ENCODE measurements around the gene CLDN9. TPM values are rescaled to one million over a fixed set of nuclear protein-coding genes. Genes with fewer than 3 reads are reported as not detected.

CLDN9 gene
- total and polyA plus RNA-seq, 12 donors: 0.19 to 3.2 (median 0.90) TPM

DNA sequence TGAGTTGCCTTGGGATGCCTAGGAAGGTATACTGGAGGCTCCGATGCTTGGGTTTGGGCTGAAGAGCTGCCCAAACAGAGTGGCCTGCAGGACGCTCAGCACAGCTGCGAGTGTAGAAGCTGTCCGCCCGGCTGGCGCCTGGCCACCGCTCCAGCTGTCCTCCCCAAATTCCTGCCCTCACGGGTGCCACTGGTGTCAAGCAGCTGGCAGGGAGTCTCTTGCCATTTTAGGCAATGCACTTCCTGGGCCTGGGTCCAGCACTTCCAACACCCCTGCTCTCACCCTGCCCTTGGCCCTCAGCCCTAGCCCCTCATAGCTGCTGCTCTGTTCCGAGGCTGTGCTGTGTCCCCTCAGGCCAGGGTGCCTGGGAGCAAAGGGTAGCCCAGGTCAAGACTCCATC, 27.3 kb upstream of the CLDN9 start:
- TF ChIP-seq, protein P1, sequence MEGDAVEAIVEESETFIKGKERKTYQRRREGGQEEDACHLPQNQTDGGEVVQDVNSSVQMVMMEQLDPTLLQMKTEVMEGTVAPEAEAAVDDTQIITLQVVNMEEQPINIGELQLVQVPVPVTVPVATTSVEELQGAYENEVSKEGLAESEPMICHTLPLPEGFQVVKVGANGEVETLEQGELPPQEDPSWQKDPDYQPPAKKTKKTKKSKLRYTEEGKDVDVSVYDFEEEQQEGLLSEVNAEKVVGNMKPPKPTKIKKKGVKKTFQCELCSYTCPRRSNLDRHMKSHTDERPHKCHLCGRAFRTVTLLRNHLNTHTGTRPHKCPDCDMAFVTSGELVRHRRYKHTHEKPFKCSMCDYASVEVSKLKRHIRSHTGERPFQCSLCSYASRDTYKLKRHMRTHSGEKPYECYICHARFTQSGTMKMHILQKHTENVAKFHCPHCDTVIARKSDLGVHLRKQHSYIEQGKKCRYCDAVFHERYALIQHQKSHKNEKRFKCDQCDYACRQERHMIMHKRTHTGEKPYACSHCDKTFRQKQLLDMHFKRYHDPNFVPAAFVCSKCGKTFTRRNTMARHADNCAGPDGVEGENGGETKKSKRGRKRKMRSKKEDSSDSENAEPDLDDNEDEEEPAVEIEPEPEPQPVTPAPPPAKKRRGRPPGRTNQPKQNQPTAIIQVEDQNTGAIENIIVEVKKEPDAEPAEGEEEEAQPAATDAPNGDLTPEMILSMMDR (IDR thresholded peaks at IDR 0.05): no peak
- no peaks in the 10 kb centered on the region for H3K9me3 ChIP-seq
- peaks cover 0 to 31% (median 11%) of the 10 kb centered on the region in 7 donors for H3K27me3 ChIP-seq
- no peaks in the 10 kb centered on the region for H3K36me3 ChIP-seq
- peak; percentile 16 to 69 (median 30) for ATAC-seq
- DNase-seq: peak in 1 of 2 donors; percentile 58
- peak overlapping the region; percentile 47 to 95 (median 84) for H3K27ac ChIP-seq
- 42 to 47% methylated on average over 9 of the region's 9 CpGs for WGBS, 2 donors
- intact Hi-C loops (cut with DNase I): no loop called here
- H3K4me1 ChIP-seq: peaks cover 3 to 41% (median 22%) of the 10 kb centered on the region in 9 donors
- no peak overlapping the region for H3K4me3 ChIP-seq

DNA sequence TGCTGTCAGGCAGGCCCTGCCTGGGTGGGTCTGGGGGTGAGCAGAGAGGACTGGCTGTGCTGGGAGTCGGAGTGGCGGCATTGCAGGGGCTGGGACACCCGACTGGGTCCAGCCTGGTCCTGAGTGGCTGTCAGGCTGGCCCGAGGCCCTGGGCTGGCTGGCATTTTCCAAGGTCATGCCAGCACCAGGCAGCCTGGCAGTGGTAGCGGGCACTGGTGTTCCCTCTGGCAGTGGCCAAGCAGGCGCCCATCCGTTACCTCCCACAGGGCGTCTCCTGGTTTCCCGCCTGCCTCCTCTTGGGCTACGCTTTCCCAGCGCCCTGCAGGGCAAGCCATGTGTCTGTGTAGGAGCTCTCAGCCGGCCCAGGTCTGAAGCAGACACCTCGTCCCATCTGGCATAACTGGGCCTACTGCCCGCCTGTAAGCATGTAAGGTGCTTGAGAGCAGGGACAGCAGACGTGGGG, 26.8 kb upstream of the CLDN9 start:
- TF ChIP-seq, protein P1 (IDR thresholded peaks at IDR 0.05): no peak
- Histone ChIP-seq H3K27me3 (peaks cover 0 to 32% (median 11%) of the 10 kb centered on the region in 7 donors), H3K27ac (peak overlapping the region; percentile 47 to 95 (median 84)), H3K9me3 (no peaks in the 10 kb centered on the region), H3K4me3 (no peak overlapping the region), H3K4me1 (peaks cover 3 to 38% (median 17%) of the 10 kb centered on the region in 9 donors), H3K36me3 (no peaks in the 10 kb centered on the region)
- intact Hi-C loops (cut with DNase I): no loop called here
- 41 to 59% methylated on average over 15 of the region's 15 CpGs for WGBS, 2 donors
- DNase-seq (peak; percentile 54 to 64), ATAC-seq (peak; percentile 57 to 87 (median 77))

DNA sequence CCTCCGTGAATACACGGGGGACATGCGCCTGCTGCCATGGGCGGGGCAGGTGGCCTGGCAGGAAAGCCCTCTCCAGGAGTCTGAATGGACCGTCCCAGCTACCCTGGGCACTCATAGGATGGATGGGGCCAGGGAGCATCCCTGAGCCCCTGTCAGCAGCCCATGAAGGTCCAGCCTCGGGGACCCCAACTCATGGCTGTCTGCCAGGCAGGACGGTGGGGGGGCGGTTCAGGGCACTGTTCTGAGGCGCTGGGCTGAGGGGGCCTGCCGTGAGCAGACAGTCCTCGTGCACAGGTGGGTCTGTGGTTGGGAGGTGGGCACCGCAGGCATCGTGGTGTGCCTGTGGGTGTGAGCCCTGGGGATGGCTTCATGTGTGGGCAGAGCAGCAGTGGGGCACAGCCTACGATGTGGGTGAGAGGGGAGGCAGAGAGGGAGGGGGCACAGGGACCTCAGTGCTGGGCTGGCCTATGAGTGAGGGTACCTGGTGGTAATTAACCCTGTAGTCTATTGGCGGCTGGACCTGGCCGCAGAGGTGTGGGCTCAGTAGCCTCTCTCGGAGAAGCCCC, 26.0 kb upstream of the CLDN9 start:
- no peaks in the 10 kb centered on the region for H3K36me3 ChIP-seq
- H3K27ac ChIP-seq: peak overlapping the region in 4 of 10 donors; percentile 81 to 95 (median 90)
- H3K9me3 ChIP-seq: no peaks in the 10 kb centered on the region
- intact Hi-C loops (cut with DNase I): no loop called here
- peaks cover 0 to 32% (median 11%) of the 10 kb centered on the region in 7 donors for H3K27me3 ChIP-seq
- 76 to 84% methylated on average over 17 of the region's 17 CpGs for whole genome bisulfite sequencing, 2 donors
- TF ChIP-seq, protein P1 (IDR thresholded peaks at IDR 0.05): no peak
- H3K4me3 ChIP-seq: no peak overlapping the region
- peak in 1 of 8 donors; percentile 5 for ATAC-seq
- H3K4me1 ChIP-seq: peaks cover 3 to 32% (median 12%) of the 10 kb centered on the region in 9 donors
- DNase-seq: no peak

DNA sequence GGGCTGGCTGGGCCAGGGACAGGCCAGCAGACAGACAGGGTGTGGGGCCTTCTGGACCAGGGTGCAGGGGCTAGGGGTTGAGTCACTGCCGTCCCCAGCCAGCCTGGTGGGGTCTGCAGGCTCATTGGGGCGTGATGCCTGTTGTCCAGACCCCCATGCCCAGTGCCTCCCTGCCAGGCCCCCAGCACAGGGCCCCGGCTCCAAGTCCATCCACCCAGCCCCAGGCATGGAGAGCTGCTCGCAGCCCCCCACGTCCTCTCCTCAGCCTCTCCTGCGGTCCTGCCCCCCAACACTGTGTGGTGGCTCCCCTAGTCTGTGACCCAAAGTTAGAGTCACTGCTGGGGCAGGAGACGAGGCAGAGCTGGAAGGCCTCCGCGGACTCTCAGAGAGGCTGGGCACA, 25.4 kb upstream of the CLDN9 start:
- no peak overlapping the region for H3K4me3 ChIP-seq
- no peaks in the 10 kb centered on the region for H3K36me3 ChIP-seq
- DNase-seq (no peak), ATAC-seq (no peak)
- H3K27me3 ChIP-seq: peaks cover 0 to 32% (median 11%) of the 10 kb centered on the region in 7 donors
- no peak overlapping the region for H3K27ac ChIP-seq
- 85 to 86% methylated on average over 9 of the region's 9 CpGs for WGBS, 2 donors
- TF ChIP-seq, protein P1 (IDR thresholded peaks at IDR 0.05): no peak
- peaks cover 3 to 32% (median 12%) of the 10 kb centered on the region in 9 donors for H3K4me1 ChIP-seq
- H3K9me3 ChIP-seq: no peaks in the 10 kb centered on the region
- intact Hi-C loops (cut with DNase I): no loop called here
